HG02885 (cell line): ENCODE measurements around the gene ARMC12.
"Not testable (repeated sequence)": the region's sequence is repeated elsewhere in the genome, so short reads cannot be mapped to it uniquely, and the experiment has no call there.

Experiments
- ATAC-seq: cut with Tn5 transposase; IDR thresholded peaks from one replicate; pipeline ENCODE4 v1.9.1; 2021; ENCODE audit warnings: mild to moderate bottlenecking; ENCODE audit not compliant: unreplicated experiment, poor library complexity

The ARMC12 gene

GRCh38 chr6:35736982-35737412 is at the start of gene ARMC12:
Gene ARMC12 (plus strand): TSS chr6:35737032. CDS start chr6:35737109, 77 bp downstream.
- ATAC-seq, result no peak

GRCh38 chr6:35687658-35688604 is 48.9 kb upstream of the ARMC12 start:
- peak; percentile 35 for ATAC-seq

- peak; percentile 89 for ATAC-seq
Observed at GRCh38 chr6:35688605-35689322, 48.1 kb upstream of the ARMC12 start, which contains the start of gene FKBP5. Gene FKBP5 (minus strand): TSS chr6:35688915. CDS start chr6:35642824, 46,091 bp downstream.

- ATAC-seq, result not testable (repeated sequence)
Observed at GRCh38 chr6:35690006-35690405, 46.8 kb upstream of the ARMC12 start.

- ATAC-seq, result no peak
Observed at GRCh38 chr6:35690484-35690883, 46.3 kb upstream of the ARMC12 start.

- no peak for ATAC-seq
Observed at GRCh38 chr6:35691027-35691824, 45.6 kb upstream of the ARMC12 start.

GRCh38 chr6:35694462-35694861 is 42.4 kb upstream of the ARMC12 start:
- no peak for ATAC-seq

GRCh38 chr6:35698430-35698829 is 38.4 kb upstream of the ARMC12 start:
- ATAC-seq, result not testable (repeated sequence)

GRCh38 chr6:35698858-35699257 is 38.0 kb upstream of the ARMC12 start:
- no peak for ATAC-seq

- ATAC-seq, result no peak
Observed at GRCh38 chr6:35703554-35703953, 33.3 kb upstream of the ARMC12 start.

- no peak for ATAC-seq
Observed at GRCh38 chr6:35706468-35706867, 30.4 kb upstream of the ARMC12 start.

GRCh38 chr6:35707714-35708407 is 29.0 kb upstream of the ARMC12 start:
- ATAC-seq, result no peak

GRCh38 chr6:35708585-35708984 is 28.2 kb upstream of the ARMC12 start:
- no peak for ATAC-seq

GRCh38 chr6:35710241-35710847 is 26.5 kb upstream of the ARMC12 start:
- no peak for ATAC-seq

- no peak for ATAC-seq
Observed at GRCh38 chr6:35711731-35712130, 25.1 kb upstream of the ARMC12 start.

GRCh38 chr6:35713006-35713767 is 23.6 kb upstream of the ARMC12 start:
- no peak for ATAC-seq

GRCh38 chr6:35716798-35717197 is 20.0 kb upstream of the ARMC12 start:
- ATAC-seq, result no peak
